T-helper 17 cell (primary cell): ENCODE measurements around the gene CACNA2D3. TPM values are rescaled to one million over a fixed set of nuclear protein-coding genes. Genes with fewer than 3 reads are reported as not detected.

ENCODE experiments used
- ATAC-seq: fragments of 150-1000 bp; cut with Tn5 transposase; 2 replicates; pipeline ENCODE4 v1.10.0; 2021; ENCODE audit warnings: mild to moderate bottlenecking, moderate library complexity
- DNase-seq, 3 donors: peaks; one replicate each; pipeline versions ENCODE4 v3.0.0 to v3.0.0-alpha.2; 2020 to 2021
- H3K9me3 ChIP-seq: one replicate; pipeline ENCODE4 v1.7.0; 2013; ENCODE audit warnings: low read length, mild to moderate bottlenecking; ENCODE audit not compliant: control insufficient read depth, poor library complexity, severe bottlenecking
- H3K27ac Mint-ChIP-seq: one replicate; pipeline ENCODE4 v1.8.0; 2022; ENCODE audit warnings: mild to moderate bottlenecking, moderate library complexity, mixed read lengths
- H3K27me3 Mint-ChIP-seq: one replicate; pipeline ENCODE4 v1.8.0; 2022; ENCODE audit warnings: mixed read lengths
- H3K36me3 Mint-ChIP-seq: one replicate; pipeline ENCODE4 v1.8.0; 2022; ENCODE audit warnings: low read depth, mixed read lengths
- H3K4me1 Mint-ChIP-seq: one replicate; pipeline ENCODE4 v1.8.0; 2022; ENCODE audit warnings: mild to moderate bottlenecking, mixed read lengths
- H3K4me3 Mint-ChIP-seq: one replicate; pipeline ENCODE4 v1.8.0; 2022; ENCODE audit warnings: mild to moderate bottlenecking, moderate library complexity, mixed read lengths
- total RNA-seq, 4 donors: library from RNA in 2 of 4; stranded (reverse) in 2 of 4; gene quantifications; one replicate each; pipeline ENCODE4 v1.2.3 and lab custom pipeline; 2022 to 2026

The CACNA2D3 gene
- total RNA-seq, 2 donors from 2014 or later, result 0.08 TPM; not detected in 1

DNA sequence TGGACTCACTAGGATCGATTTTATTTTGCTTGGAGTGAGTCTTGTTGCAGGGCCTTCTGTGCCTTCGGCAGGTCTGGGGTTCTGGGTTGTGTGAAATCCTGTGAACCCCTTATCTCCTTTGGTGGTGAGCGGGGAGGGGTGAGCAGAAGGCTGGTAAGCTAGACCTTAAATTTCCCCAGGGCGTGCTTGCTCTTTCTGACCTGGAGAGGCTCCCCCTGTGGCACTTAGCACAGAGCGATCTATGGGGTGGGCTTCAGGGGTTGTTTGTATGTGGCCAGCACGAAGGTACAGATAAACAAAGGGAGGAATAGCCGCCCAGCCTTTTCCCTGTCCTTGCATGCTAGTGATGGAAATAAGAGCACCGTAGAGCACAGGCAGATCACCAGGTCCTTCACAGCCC is 11.8 kb downstream of the CACNA2D3 start:
- no peak for ATAC-seq
- no peaks in the 10 kb centered on the region for H3K9me3 ChIP-seq
- H3K4me3 Mint-ChIP-seq, result no peak overlapping the region
- H3K4me1 Mint-ChIP-seq, result peaks cover 2% of the 10 kb centered on the region
- H3K27me3 Mint-ChIP-seq, result peaks cover 47% of the 10 kb centered on the region
- no peaks in the 10 kb centered on the region for H3K36me3 Mint-ChIP-seq
- no peak overlapping the region for H3K27ac Mint-ChIP-seq
- no peak for DNase-seq

- H3K36me3 Mint-ChIP-seq, result no peaks in the 10 kb centered on the region
- no peak for ATAC-seq
- no peak overlapping the region for H3K4me3 Mint-ChIP-seq
- no peaks in the 10 kb centered on the region for H3K9me3 ChIP-seq
- H3K27ac Mint-ChIP-seq, result no peak overlapping the region
- H3K27me3 Mint-ChIP-seq, result peaks cover 48% of the 10 kb centered on the region
- no peak for DNase-seq
- H3K4me1 Mint-ChIP-seq, result peaks cover 2% of the 10 kb centered on the region
Observed at GRCh38 chr3:54134713-54135112, 12.4 kb downstream of the CACNA2D3 start.

DNA sequence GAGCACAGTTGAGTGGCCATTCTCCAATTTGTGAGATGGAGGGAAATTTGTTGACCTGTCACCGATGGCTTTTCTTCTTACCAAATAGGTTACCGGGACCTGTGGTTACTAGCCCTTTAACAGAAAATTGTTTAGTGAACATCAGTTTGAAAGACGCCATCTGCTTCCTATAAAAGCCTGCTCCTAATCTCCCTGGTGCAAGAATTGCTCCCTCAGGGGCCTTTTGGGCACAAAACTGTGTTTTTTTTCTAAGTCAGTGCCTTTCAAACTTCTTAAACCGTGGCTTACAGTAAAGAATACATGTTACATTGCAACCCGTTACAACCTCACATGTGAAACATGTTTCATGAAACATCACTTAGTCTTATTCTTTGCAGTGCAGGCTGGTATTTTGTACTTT is 15.0 kb downstream of the CACNA2D3 start:
- Mint-ChIP-seq H3K27ac (no peak overlapping the region), H3K27me3 (peaks cover 33% of the 10 kb centered on the region), H3K4me3 (no peak overlapping the region), H3K36me3 (no peaks in the 10 kb centered on the region), H3K4me1 (peaks cover 2% of the 10 kb centered on the region)
- DNase-seq (no peak), ATAC-seq (no peak)
- no peaks in the 10 kb centered on the region for H3K9me3 ChIP-seq

DNA sequence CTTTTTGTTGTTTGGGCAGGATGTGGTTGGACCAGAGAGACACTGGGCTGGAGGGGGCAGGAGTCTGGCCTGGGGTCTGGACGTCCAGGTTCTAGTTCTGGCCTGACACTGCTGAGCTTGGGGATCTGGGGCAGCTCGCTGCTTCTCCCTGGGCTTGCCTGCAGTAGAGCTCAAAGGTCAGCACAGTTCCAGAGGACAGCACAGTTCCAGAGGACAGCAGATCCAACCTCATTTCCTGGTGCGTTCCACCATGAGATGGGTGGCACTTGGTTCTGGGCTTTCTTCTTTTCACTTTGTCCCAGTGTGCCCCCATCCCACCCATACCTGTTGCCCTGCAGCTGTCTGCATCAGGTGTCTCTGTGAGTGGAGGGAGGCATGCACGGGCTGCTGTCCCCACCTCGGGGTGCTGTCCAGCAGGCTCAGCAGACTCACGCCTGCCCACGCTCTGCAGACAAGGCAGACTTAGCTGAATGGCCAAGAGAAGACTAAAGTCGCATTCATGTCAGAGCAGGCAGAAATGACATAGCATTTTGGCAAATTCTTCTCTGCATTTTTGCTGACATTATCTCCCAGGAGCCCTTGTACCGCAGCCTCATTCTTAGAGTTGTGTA is 16.7 kb downstream of the CACNA2D3 start:
- no peak for ATAC-seq
- no peak for DNase-seq
- Mint-ChIP-seq H3K27ac (no peak overlapping the region), H3K4me3 (no peak overlapping the region), H3K36me3 (no peaks in the 10 kb centered on the region), H3K27me3 (peaks cover 32% of the 10 kb centered on the region), H3K4me1 (peaks cover 2% of the 10 kb centered on the region)
- no peaks in the 10 kb centered on the region for H3K9me3 ChIP-seq

DNA sequence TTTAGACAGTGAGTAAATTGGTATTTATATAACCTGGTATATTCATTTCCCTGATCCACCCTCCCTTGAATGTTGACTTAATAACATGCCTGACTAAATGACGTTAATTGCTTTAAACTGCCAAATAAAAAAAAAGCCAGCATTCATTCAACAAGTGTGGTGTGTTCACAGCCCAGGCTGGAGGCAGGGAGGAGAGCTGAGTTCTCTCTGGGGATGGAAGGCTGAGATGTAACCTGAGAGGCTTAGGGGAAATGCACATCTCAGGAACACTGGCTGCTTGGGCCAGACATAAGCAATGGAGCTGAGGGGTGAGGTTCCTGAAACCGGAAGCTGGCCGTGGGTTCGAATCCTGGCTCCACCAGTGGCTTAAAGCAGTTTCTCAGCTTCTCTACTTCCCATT is 17.3 kb downstream of the CACNA2D3 start:
- no peak for DNase-seq
- no peaks in the 10 kb centered on the region for H3K9me3 ChIP-seq
- Mint-ChIP-seq H3K36me3 (no peaks in the 10 kb centered on the region), H3K27me3 (peaks cover 36% of the 10 kb centered on the region), H3K27ac (no peak overlapping the region), H3K4me1 (peaks cover 2% of the 10 kb centered on the region), H3K4me3 (no peak overlapping the region)
- ATAC-seq, result no peak

- ATAC-seq (no peak), DNase-seq (no peak)
- H3K9me3 ChIP-seq, result no peaks in the 10 kb centered on the region
- no peaks in the 10 kb centered on the region for H3K4me1 Mint-ChIP-seq
- no peak overlapping the region for H3K4me3 Mint-ChIP-seq
- H3K27ac Mint-ChIP-seq, result no peak overlapping the region
- no peaks in the 10 kb centered on the region for H3K36me3 Mint-ChIP-seq
- H3K27me3 Mint-ChIP-seq, result peaks cover 23% of the 10 kb centered on the region
Observed at GRCh38 chr3:54144284-54144683, 21.9 kb downstream of the CACNA2D3 start.

DNA sequence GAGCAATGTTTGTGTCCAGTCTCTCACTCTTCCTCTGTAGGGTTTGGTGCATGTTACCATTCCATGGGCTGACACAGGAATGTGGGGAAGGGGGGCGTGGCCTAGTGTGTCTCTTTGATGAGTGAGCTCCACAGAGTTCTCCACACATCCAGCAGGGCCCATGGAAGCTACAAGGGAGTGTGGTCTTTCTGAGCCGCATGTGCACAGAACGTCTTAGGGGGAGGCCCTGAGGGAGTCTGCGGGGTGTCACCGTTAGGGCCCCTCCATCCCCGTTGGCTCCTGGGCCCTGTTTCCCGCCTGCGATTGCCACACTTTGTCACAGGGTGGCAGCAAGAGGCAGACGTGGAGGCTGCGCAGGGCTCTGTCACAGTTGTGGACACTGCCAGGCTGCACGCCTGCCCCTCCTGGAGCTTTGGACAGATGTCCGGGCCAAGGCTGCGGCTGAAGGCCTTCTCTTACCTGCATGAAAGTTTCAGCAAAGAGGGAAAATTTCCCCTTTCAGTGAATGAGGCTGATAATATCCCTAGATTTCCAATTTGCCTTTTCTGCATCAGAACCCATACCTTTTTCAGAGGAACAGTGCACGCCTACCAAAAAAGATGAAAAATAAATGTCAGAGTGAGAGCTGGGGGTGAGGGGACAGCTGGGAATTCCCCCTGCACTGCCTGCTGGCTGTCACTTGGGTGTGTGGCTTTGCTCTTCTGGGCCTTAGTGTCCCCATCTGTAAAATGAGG is 24.3 kb downstream of the CACNA2D3 start:
- H3K4me1 Mint-ChIP-seq, result no peaks in the 10 kb centered on the region
- no peak overlapping the region for H3K27ac Mint-ChIP-seq
- no peaks in the 10 kb centered on the region for H3K9me3 ChIP-seq
- no peaks in the 10 kb centered on the region for H3K36me3 Mint-ChIP-seq
- DNase-seq, result no peak
- H3K27me3 Mint-ChIP-seq, result peaks cover 23% of the 10 kb centered on the region
- no peak overlapping the region for H3K4me3 Mint-ChIP-seq
- no peak for ATAC-seq

DNA sequence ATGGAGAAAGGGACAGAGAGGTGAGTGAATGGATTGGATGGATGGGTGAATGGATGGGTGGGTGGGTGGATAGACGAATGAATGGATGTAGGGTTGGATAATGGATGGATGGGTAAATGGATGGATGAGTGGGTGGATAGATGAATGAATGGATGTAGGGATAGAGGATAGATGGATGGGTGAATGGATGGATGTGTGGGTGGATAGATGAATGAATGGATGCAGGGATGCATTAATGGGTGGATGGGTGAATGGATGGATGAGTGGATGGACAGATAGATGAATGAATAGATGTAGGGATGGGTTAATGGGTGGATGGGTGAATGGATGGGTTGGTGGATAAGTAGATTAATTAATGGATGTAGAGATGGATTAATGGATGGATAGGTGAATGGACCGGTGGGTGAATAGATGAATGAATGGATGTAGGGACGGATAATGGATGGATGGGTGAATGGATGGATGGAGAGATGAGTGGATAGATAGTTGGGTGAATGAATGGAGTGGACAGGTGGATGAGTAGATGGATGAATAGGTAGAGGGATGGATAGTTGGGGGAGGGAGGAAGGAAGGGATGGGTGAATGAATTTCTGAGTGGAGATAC is 28.6 kb downstream of the CACNA2D3 start:
- Mint-ChIP-seq H3K4me3 (no peak overlapping the region), H3K36me3 (no peaks in the 10 kb centered on the region), H3K27me3 (peaks cover 10% of the 10 kb centered on the region), H3K27ac (no peak overlapping the region), H3K4me1 (no peaks in the 10 kb centered on the region)
- no peaks in the 10 kb centered on the region for H3K9me3 ChIP-seq
- ATAC-seq (no peak), DNase-seq (no peak)

DNA sequence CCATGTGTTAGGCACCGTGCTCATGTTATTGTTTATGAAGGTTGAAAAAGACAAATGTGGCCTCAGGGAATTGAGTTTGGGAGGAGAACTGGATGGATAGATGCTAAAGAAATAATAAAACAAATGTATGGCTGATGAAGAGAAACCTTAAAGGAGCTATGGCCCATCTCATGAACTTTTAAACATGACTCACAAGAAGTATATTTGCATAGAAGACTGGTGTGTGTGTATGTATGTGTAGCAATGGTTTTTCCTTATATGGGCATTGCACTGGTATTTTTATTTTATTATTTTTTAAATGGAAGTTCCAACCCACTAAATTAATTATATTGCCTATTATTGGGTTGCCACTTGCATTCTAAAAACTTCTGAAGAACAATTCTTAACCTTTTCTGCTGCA is 31.1 kb downstream of the CACNA2D3 start:
- DNase-seq (no peak), ATAC-seq (no peak)
- Mint-ChIP-seq H3K27me3 (no peaks in the 10 kb centered on the region), H3K4me3 (no peak overlapping the region), H3K4me1 (no peaks in the 10 kb centered on the region), H3K27ac (no peak overlapping the region), H3K36me3 (no peaks in the 10 kb centered on the region)
- H3K9me3 ChIP-seq, result no peaks in the 10 kb centered on the region

GRCh38 chr3:54157860-54158259 is 35.5 kb downstream of the CACNA2D3 start:
- no peak for DNase-seq
- ATAC-seq, result no peak
- H3K4me3 Mint-ChIP-seq, result no peak overlapping the region
- H3K4me1 Mint-ChIP-seq, result no peaks in the 10 kb centered on the region
- no peaks in the 10 kb centered on the region for H3K36me3 Mint-ChIP-seq
- no peaks in the 10 kb centered on the region for H3K27me3 Mint-ChIP-seq
- H3K27ac Mint-ChIP-seq, result no peak overlapping the region
- H3K9me3 ChIP-seq, result no peaks in the 10 kb centered on the region

DNA sequence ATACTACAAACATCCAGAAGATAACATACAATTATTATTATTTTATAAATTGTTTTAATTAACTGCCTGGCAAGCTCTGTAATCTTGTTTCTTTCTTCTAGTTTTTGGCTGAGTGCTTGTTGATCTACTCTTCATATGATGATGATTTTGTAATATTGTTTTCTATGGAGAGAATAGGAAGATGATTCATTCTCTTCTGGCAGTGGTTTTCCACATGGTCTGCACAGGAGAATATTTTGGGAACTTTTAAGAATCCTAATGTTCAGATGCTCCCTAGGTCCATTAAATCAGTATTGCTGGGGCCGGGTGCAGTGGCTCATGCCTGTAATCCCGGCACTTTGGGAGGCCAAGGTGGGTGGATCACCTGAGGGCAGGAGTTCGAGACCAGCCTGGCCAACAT is 37.6 kb downstream of the CACNA2D3 start:
- Mint-ChIP-seq H3K4me3 (no peak overlapping the region), H3K36me3 (no peaks in the 10 kb centered on the region)

DNA sequence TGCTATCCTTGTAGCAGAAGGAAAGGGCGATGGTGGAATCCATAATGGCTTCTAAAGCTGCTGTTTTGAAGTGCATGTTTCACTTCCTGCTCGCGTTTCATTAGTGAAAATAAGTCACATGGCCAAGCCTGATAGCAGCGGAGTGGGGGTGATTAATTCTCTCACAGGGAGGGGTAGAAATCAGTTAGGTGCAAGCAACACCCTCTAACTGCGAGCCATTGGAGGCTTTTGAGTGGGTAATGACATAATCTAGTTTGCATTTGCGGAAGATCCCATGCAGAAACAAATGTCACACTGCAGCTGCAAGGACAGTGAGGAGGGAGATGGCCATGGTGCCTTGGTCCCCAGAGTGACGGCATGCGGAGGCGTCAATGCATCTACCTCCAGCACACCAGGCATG is 41.1 kb downstream of the CACNA2D3 start:
- Mint-ChIP-seq H3K27ac (no peak overlapping the region), H3K36me3 (no peaks in the 10 kb centered on the region), H3K4me1 (no peaks in the 10 kb centered on the region), H3K4me3 (no peak overlapping the region), H3K27me3 (no peaks in the 10 kb centered on the region)
- ATAC-seq (no peak), DNase-seq (no peak)
- no peaks in the 10 kb centered on the region for H3K9me3 ChIP-seq

More for the DNA sequence above, 37.6 kb downstream of the CACNA2D3 start:
- DNase-seq (no peak), ATAC-seq (no peak)
- H3K4me1 Mint-ChIP-seq, result no peaks in the 10 kb centered on the region
- H3K27me3 Mint-ChIP-seq, result no peaks in the 10 kb centered on the region
- no peak overlapping the region for H3K27ac Mint-ChIP-seq
- no peaks in the 10 kb centered on the region for H3K9me3 ChIP-seq

DNA sequence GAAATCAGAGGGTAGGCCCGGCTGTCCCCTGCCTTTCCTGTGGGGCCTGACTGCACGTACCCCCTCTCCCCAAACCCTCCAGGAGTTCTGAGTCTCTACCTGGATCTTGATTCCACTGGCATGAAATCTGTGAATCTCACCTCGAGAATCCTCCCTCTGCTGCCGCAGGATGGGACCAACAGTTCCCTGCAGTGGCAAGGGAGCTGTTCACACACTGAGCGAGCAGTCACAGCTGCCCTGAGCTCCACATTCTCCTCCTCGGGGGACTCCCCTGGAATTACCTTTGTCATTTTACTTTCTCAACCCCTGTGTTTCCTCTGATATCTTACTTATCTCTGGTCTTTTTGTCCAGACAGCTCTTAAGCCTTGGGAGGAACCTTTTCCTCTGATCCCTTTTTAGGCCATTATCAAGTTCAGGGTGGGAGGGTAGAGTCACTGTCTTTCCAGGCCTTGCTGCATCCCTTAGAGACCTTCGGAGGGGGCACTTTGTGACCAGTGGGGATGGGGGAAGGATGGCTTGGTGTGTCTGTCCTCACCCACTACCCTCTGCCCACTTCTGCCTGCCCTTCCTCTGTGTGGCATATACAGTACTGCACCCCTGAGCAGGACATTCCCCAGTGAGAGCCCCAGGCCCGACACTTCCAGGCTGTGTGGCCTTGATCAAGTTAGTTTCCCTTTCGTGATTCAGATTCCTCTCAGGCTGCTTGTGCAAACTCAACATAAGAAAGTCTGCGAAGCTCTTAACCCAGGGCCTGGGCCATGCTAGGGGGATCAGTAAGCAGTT is 42.0 kb downstream of the CACNA2D3 start:
- no peak overlapping the region for H3K4me3 Mint-ChIP-seq
- DNase-seq (no peak), ATAC-seq (no peak)
- no peaks in the 10 kb centered on the region for H3K9me3 ChIP-seq
- H3K27ac Mint-ChIP-seq, result no peak overlapping the region
- no peaks in the 10 kb centered on the region for H3K4me1 Mint-ChIP-seq
- no peaks in the 10 kb centered on the region for H3K36me3 Mint-ChIP-seq
- H3K27me3 Mint-ChIP-seq, result no peaks in the 10 kb centered on the region
